Endothelial cell of umbilical vein (primary cell): ENCODE data around the gene MAP3K21. TPM values are rescaled to one million over a fixed set of nuclear protein-coding genes. Genes with fewer than 3 reads are reported as not detected.
A peak's percentile ranks its signal among the peaks of the same experiment; 100 is the strongest.

Source experiments
- BruUV-seq: library from RNA; stranded (reverse); fragments of 400-500 nt; replicated peaks from 2 replicates; lab custom pipeline; 2021; lab: Mats Ljungman, UMichigan
- CTCF ChIA-PET: fragments of 300-600, 350-600 bp; sonication (Branson Sonifier 250); formaldehyde crosslinking; loops from one replicate; lab custom pipeline; 2021; ENCODE audit warnings: antibody characterized with exemption, inconsistent platforms; lab: Charles Lee
- POLR2A ChIA-PET: fragments of 300-600, 350-600 bp; sonication (Branson Sonifier 250); formaldehyde crosslinking; loops from one replicate; lab custom pipeline; 2021; ENCODE audit warnings: antibody characterized with exemption, inconsistent platforms; lab: Charles Lee
- DNase-seq: peaks from one replicate; pipeline ENCODE4 v3.0.0-alpha.2; 2011; ENCODE audit warnings: low read depth, low spot score
- FAIRE-seq: peaks from 2 replicates; lab custom pipeline; 2011; peaks lifted over from hg19 to GRCh38; lab: Jason Lieb, UNC
- H2AFZ ChIP-seq: 2 replicates; pipeline ENCODE4 v1.6.0; 2012; ENCODE audit warnings: low read depth, low read length, control low read depth, inconsistent platforms
- H3K27ac ChIP-seq: 2 replicates; pipeline ENCODE4 v1.5.1; 2011; ENCODE audit warnings: low read depth, mild to moderate bottlenecking, control low read depth, low read length, moderate library complexity; ENCODE audit not compliant: insufficient read depth
- H3K27me3 ChIP-seq, 2 experiments: 2 replicates each; pipeline versions ENCODE4 v1.6.0 to v1.6.1; 2011; ENCODE audit warnings: low read length in 2 of 2, mixed read lengths in 1 of 2; ENCODE audit not compliant: control insufficient read depth in 2 of 2, insufficient read depth in 2 of 2
- H3K36me3 ChIP-seq, 2 experiments: 2 replicates in 1 of 2; 3 replicates in 1 of 2; pipeline ENCODE4 v1.5.1; 2011; ENCODE audit warnings: low read length in 2 of 2, mild to moderate bottlenecking in 1 of 2, moderate library complexity in 1 of 2; ENCODE audit not compliant: control insufficient read depth in 2 of 2, insufficient read depth in 2 of 2; ENCODE audit errors: extremely low read depth in 1 of 2
- H3K4me1 ChIP-seq: 3 replicates; pipeline ENCODE4 v1.5.1; 2011; ENCODE audit warnings: mild to moderate bottlenecking, low read length; ENCODE audit not compliant: control insufficient read depth, insufficient read depth; ENCODE audit errors: extremely low read depth
- H3K4me2 ChIP-seq: 2 replicates; pipeline ENCODE4 v1.6.1; 2011; ENCODE audit warnings: low read length, control low read depth, mixed read lengths; ENCODE audit not compliant: insufficient read depth
- H3K4me3 ChIP-seq, 3 experiments: fragments of 200-600 bp in 1 of 3; sonication (generic), shearing (Covaris generic) in 1 of 3; replicated peaks in 1 of 3; 2 replicates each; pipeline ENCODE4 v1.5.1; 2011 to 2016; ENCODE audit warnings: control low read depth in 3 of 3, low read length in 3 of 3, mild to moderate bottlenecking in 2 of 3, inconsistent platforms in 1 of 3, low read depth in 1 of 3, moderate library complexity in 1 of 3; ENCODE audit not compliant: insufficient read depth in 1 of 3
- H3K79me2 ChIP-seq: 2 replicates; pipeline ENCODE4 v1.6.0; 2012; ENCODE audit warnings: low read length, inconsistent platforms; ENCODE audit not compliant: control insufficient read depth, insufficient read depth
- H3K9ac ChIP-seq: replicated peaks from 2 replicates; pipeline ENCODE3; 2011; ENCODE audit warnings: low read length, control low read depth; ENCODE audit not compliant: insufficient read depth; ENCODE audit errors: extremely low read depth
- H3K9me1 ChIP-seq: replicated peaks from 3 replicates; pipeline ENCODE4 v1.6.0; 2011; ENCODE audit warnings: mild to moderate bottlenecking, low read length; ENCODE audit not compliant: control insufficient read depth, insufficient read depth; ENCODE audit errors: extremely low read depth
- H3K9me3 ChIP-seq: replicated peaks from 2 replicates; pipeline ENCODE4 v1.5.1; 2012; ENCODE audit warnings: low read length, inconsistent platforms; ENCODE audit not compliant: control insufficient read depth, insufficient read depth
- H4K20me1 ChIP-seq: replicated peaks from 2 replicates; pipeline ENCODE3; 2011; ENCODE audit warnings: mild to moderate bottlenecking, low read length; ENCODE audit not compliant: control insufficient read depth, insufficient read depth; ENCODE audit errors: extremely low read depth
- CTCF ChIP-seq, 2 donors: IDR thresholded peaks; 1 replicate in 1 of 2; 2 replicates in 1 of 2; pipeline ENCODE4 v1.5.1; 2011; ENCODE audit warnings: low read length in 2 of 2, mild to moderate bottlenecking in 2 of 2, moderate library complexity in 2 of 2, control low read depth in 1 of 2, inconsistent platforms in 1 of 2, low read depth in 1 of 2; ENCODE audit not compliant: insufficient read depth in 1 of 2; ENCODE audit errors: extremely low read depth in 1 of 2
- EZH2 ChIP-seq: IDR thresholded peaks from 2 replicates; pipeline ENCODE4 v1.6.1; 2012; ENCODE audit warnings: borderline replicate concordance, low read depth, mild to moderate bottlenecking, moderate library complexity, low read length, inconsistent platforms; ENCODE audit not compliant: severe bottlenecking
- GATA2 ChIP-seq: IDR thresholded peaks from 2 replicates; pipeline ENCODE4 v1.7.0; 2011; ENCODE audit warnings: low read depth, mild to moderate bottlenecking, moderate library complexity, mixed read lengths, low read length; ENCODE audit not compliant: insufficient read length, insufficient read depth
- JUN ChIP-seq: IDR thresholded peaks from 2 replicates; pipeline ENCODE4 v1.6.1; 2011; ENCODE audit warnings: borderline replicate concordance, low read depth; ENCODE audit not compliant: insufficient read length, insufficient read depth
- MAX ChIP-seq: IDR thresholded peaks from 2 replicates; pipeline ENCODE4 v1.6.1; 2011; ENCODE audit not compliant: insufficient read depth, insufficient read length
- MYC ChIP-seq: IDR thresholded peaks from one replicate; pipeline ENCODE4 v1.6.1; 2011; ENCODE audit warnings: mild to moderate bottlenecking, low read depth, low read length
- POLR2A ChIP-seq: IDR thresholded peaks from 2 replicates; pipeline ENCODE4 v1.6.1; 2012; ENCODE audit warnings: low read depth, mild to moderate bottlenecking, control low read depth, low read length
- POLR2AphosphoS5 ChIP-seq: IDR thresholded peaks from 2 replicates; pipeline ENCODE4 v1.6.1; 2012; ENCODE audit warnings: low read depth, mild to moderate bottlenecking, control low read depth, low read length, moderate library complexity; ENCODE audit not compliant: insufficient read depth
- dilution Hi-C: fragments of 300-500 bp; cut with MboI; formaldehyde crosslinking; loops from one replicate; pipeline ENCODE4 v1.15.0; 2019; ENCODE audit warnings: low sequenced_read_pairs; ENCODE audit not compliant: extremely low pct_ligation_motif_present
- intact Hi-C: fragments of 100-400 bp; cut with micrococcal nuclease; formaldehyde crosslinking; loops from one replicate; pipeline ENCODE4 v1.10.0; 2022
- polyA plus RNA-seq, 4 experiments: library from polyadenylated mRNA; depleted of rRNA in 3 of 4; stranded (reverse) in 3 of 4; unstranded in 1 of 4; fragments of >200 nt; gene quantifications; 2 replicates each; pipeline versions ENCODE4 v1.2.1 to v1.2.3, GENCODE V29; 2011 to 2012; ENCODE audit warnings: missing spikeins in 1 of 4
- total RNA-seq: library from RNA; stranded (reverse); gene quantifications from 2 replicates; pipeline ENCODE4 v1.2.3, GENCODE V29; 2021

The MAP3K21 gene
- total and polyA plus RNA-seq, 2 donors (not counting 3 experiments of a cell fraction or from before 2014, with no cell fraction given), result 0.65 to 0.95 TPM

GRCh38 chr1:233393926-233394680 lies 66.6 kb downstream of the MAP3K21 start:
- TF ChIP-seq MAX, result no peak
- Histone ChIP-seq H3K4me1 (no peaks in the 10 kb centered on the region), H3K27me3 (peaks cover 0 to 4% of the 10 kb centered on the region in 2 experiments), H4K20me1 (no peaks in the 10 kb centered on the region), H3K9ac (no peak overlapping the region), H3K4me2 (no peak overlapping the region), H3K27ac (no peak overlapping the region), H3K9me3 (no peaks in the 10 kb centered on the region), H3K36me3 (no peaks in the 10 kb centered on the region), H3K4me3 (no peak overlapping the region), H3K9me1 (no peaks in the 10 kb centered on the region), H3K79me2 (no peaks in the 10 kb centered on the region), H2AFZ (no peak overlapping the region)
- dilution Hi-C loops, result no loop called here
- intact Hi-C loops, result loop anchor here (2.0 to 10.0 kb wide), 2 partner anchors 89 to 717 kb away; no protein-coding TSS in a partner anchor
- ChIA-PET CTCF (interaction anchor here (0.7 to 2.6 kb wide), 4 partner anchors 30 to 731 kb away, joined by 3 to 20 read pairs (median 4); no protein-coding TSS in a partner anchor), POLR2A (no interaction called here)
- FAIRE-seq (no peak), DNase-seq (no peak)
- no TSS peak for BruUV-seq

GRCh38 chr1:233394860-233395717 lies 67.6 kb downstream of the MAP3K21 start:
- Histone ChIP-seq H4K20me1 (no peaks in the 10 kb centered on the region), H2AFZ (no peak overlapping the region), H3K4me3 (no peak overlapping the region), H3K79me2 (no peaks in the 10 kb centered on the region), H3K27me3 (peaks cover 0 to 2% of the 10 kb centered on the region in 2 experiments), H3K36me3 (no peaks in the 10 kb centered on the region), H3K27ac (no peak overlapping the region), H3K4me1 (no peaks in the 10 kb centered on the region), H3K9ac (no peak overlapping the region), H3K9me1 (no peaks in the 10 kb centered on the region), H3K4me2 (no peak overlapping the region), H3K9me3 (no peaks in the 10 kb centered on the region)
- TF ChIP-seq GATA2, result no peak
- no peak for TF ChIP-seq JUN
- TF ChIP-seq MYC, result no peak
- TF ChIP-seq CTCF (IDR thresholded peaks at IDR 0.05; ENCODE audit: extremely low read depth in 1 of 2, insufficient read depth in 1 of 2, low read depth in 1 of 2, low read length in 2 of 2), result peak; percentile 40 to 64
- no peak for TF ChIP-seq EZH2
- TF ChIP-seq MAX, result no peak
- no peak for TF ChIP-seq POLR2A
- no peak for TF ChIP-seq POLR2AphosphoS5
- dilution Hi-C loops, result no loop called here
- POLR2A ChIA-PET, result no interaction called here
- no TSS peak for BruUV-seq
- CTCF ChIA-PET, result interaction anchor here (0.5 to 1.9 kb wide), 5 partner anchors 10 to 673 kb away, joined by 3 to 18 read pairs (median 3); no protein-coding TSS in a partner anchor
- intact Hi-C loops, result loop anchor here (1.0 to 10.0 kb wide), 5 partner anchors 90 to 917 kb away; no protein-coding TSS in a partner anchor
- FAIRE-seq (peak; percentile 47), DNase-seq (peak; percentile 59)
